Stomach (tissue), 9 donors: ENCODE data around the gene STAB1. TPM values are rescaled to one million over a fixed set of nuclear protein-coding genes. Genes with fewer than 3 reads are reported as not detected.

Experiments
- DNase-seq, 2 donors: peaks; one replicate each; pipeline versions ENCODE4 v3.0.0 to v3.0.0-alpha.2; 2013 to 2019
- H3K27ac ChIP-seq, 5 donors: fragments of 200-600 bp in 4 of 5; sonication (generic) in 4 of 5; one replicate each; pipeline ENCODE4 v1.5.1; 2013 to 2019; ENCODE audit warnings: mild to moderate bottlenecking in 1 of 5, moderate library complexity in 1 of 5
- H3K27me3 ChIP-seq, 3 donors: fragments of 200-600 bp; sonication (generic); one replicate each; pipeline ENCODE4 v1.5.1; 2017 to 2019; ENCODE audit warnings: mixed run types in 1 of 3
- H3K36me3 ChIP-seq, 4 donors: fragments of 200-600 bp; sonication (generic); 1 replicate in 3 of 4; 2 replicates in 1 of 4; pipeline ENCODE4 v1.5.1; 2016 to 2019
- H3K4me1 ChIP-seq, 4 donors: fragments of 200-600 bp; sonication (generic); one replicate each; pipeline ENCODE4 v1.5.1; 2016 to 2019
- H3K4me3 ChIP-seq, 4 donors: fragments of 200-600 bp; sonication (generic) in 3 of 4; one replicate each; pipeline ENCODE4 v1.5.1; 2016 to 2019; ENCODE audit warnings: mild to moderate bottlenecking in 1 of 4
- H3K9me3 ChIP-seq, 4 donors: fragments of 200-600 bp; sonication (generic); one replicate each; pipeline ENCODE4 v1.5.1; 2016 to 2019
- CTCF ChIP-seq, 7 experiments: fragments of 450-650 bp in 4 of 7; fragments of 200-600 bp in 3 of 7; sonication (generic) in 3 of 7; IDR thresholded peaks; one replicate each; pipeline ENCODE4 v1.5.1; 2016 to 2019; ENCODE audit warnings: antibody characterized with exemption in 7 of 7, control low read depth in 2 of 7, mild to moderate bottlenecking in 1 of 7
- EP300 ChIP-seq: sonication (generic); formaldehyde crosslinking; IDR thresholded peaks from one replicate; pipeline ENCODE4 v1.6.1; 2017; ENCODE audit warnings: antibody characterized with exemption
- POLR2A ChIP-seq, 4 donors: fragments of 450-650 bp; IDR thresholded peaks; one replicate each; pipeline ENCODE4 v1.6.1; 2016; ENCODE audit warnings: antibody characterized with exemption in 4 of 4, control low read depth in 2 of 4, mild to moderate bottlenecking in 1 of 4, moderate library complexity in 1 of 4
- POLR2AphosphoS5 ChIP-seq, 3 donors: sonication (generic); formaldehyde crosslinking; IDR thresholded peaks; one replicate each; pipeline ENCODE4 v1.6.1; 2016; ENCODE audit warnings: antibody characterized with exemption in 3 of 3
- WGBS, 5 donors: extraction: QIAGEN DNeasy Blood & Tissue Kit in 3 of 5; methylation state at CpG; one replicate each; pipeline versions ENCODE4 v1.1.5 to v1.1.7; 2013 to 2018; 5-methylcytosine and 5-hydroxymethylcytosine counted together
- intact Hi-C: fragments of 100-400 bp; cut with DNase I; formaldehyde crosslinking; loops from one replicate; pipeline ENCODE4 v1.15.1; 2023; ENCODE audit warnings: low total_unique reads
- polyA plus RNA-seq, 3 donors: library from polyadenylated mRNA; stranded (reverse); fragments of 200-250 nt; gene quantifications; one replicate each; pipeline ENCODE4 v1.2.3, GENCODE V29; 2013
- total RNA-seq, 5 donors: library from RNA; depleted of rRNA; stranded (reverse); fragments of >200 nt; gene quantifications; one replicate each; pipeline versions ENCODE4 v1.1.0 to v1.2.3, GENCODE V29; 2014 to 2016
- donor health status: healthy with polysubstance abuse.
- donor health status: Bipolar disorder and iron deficiency.
- donor health status: healthy.

Gene STAB1
- total and polyA plus RNA-seq, 8 donors = 33.7 to 295 (median 62.8) TPM

- Histone ChIP-seq H3K36me3 (peaks cover 0 to 31% (median 4%) of the 10 kb centered on the region in 4 donors), H3K27ac (no peak overlapping the region), H3K4me1 (peaks cover 0 to 16% (median 3%) of the 10 kb centered on the region in 4 donors), H3K9me3 (no peaks in the 10 kb centered on the region), H3K27me3 (no peaks in the 10 kb centered on the region), H3K4me3 (no peak overlapping the region)
- TF ChIP-seq POLR2AphosphoS5 (IDR thresholded peaks at IDR 0.05) (no peak), POLR2A (IDR thresholded peaks at IDR 0.05) (no peak), CTCF (IDR thresholded peaks at IDR 0.05) (no peak), EP300 (no peak)
- no peak for DNase-seq
- intact Hi-C loops = no loop called here
- 91 to 98% (median 96%) methylated on average over 7 to 11 of the region's 11 CpGs; no CpG with 5 or more reads in 1 of the 5 donors for WGBS, 5 donors
These were observed 7.7 kb downstream of the STAB1 start for GRCh38 chr3:52502808-52503350.

GRCh38 chr3:52503788-52504424 is 8.8 kb downstream of the STAB1 start:
- TF ChIP-seq POLR2AphosphoS5 (IDR thresholded peaks at IDR 0.05) (no peak), CTCF (IDR thresholded peaks at IDR 0.05) (no peak), POLR2A (IDR thresholded peaks at IDR 0.05) (no peak), EP300 (no peak)
- DNase-seq = peak in 1 of 2 donors; percentile 45
- Histone ChIP-seq H3K36me3 (peaks cover 0 to 32% (median 4%) of the 10 kb centered on the region in 4 donors), H3K27me3 (no peaks in the 10 kb centered on the region), H3K4me3 (no peak overlapping the region), H3K9me3 (no peaks in the 10 kb centered on the region), H3K4me1 (peaks cover 0 to 5% (median 0%) of the 10 kb centered on the region in 4 donors), H3K27ac (no peak overlapping the region)
- 54 to 65% (median 55%) methylated on average over 20 to 23 of the region's 23 CpGs for WGBS, 5 donors
- intact Hi-C loops = no loop called here

- H3K4me3 ChIP-seq = no peak overlapping the region
- WGBS, 5 donors = 82 to 89% (median 86%) methylated on average over 4 to 10 of the region's 10 CpGs
- DNase-seq = no peak
- H3K27ac ChIP-seq = no peak overlapping the region
- TF ChIP-seq POLR2AphosphoS5 (IDR thresholded peaks at IDR 0.05) (no peak), EP300 (no peak), CTCF (IDR thresholded peaks at IDR 0.05) (no peak), POLR2A (IDR thresholded peaks at IDR 0.05) (no peak)
- intact Hi-C loops = no loop called here
- H3K4me1 ChIP-seq = no peaks in the 10 kb centered on the region
- peaks cover 0 to 37% (median 4%) of the 10 kb centered on the region in 4 donors for H3K36me3 ChIP-seq
- no peaks in the 10 kb centered on the region for H3K27me3 ChIP-seq
- no peaks in the 10 kb centered on the region for H3K9me3 ChIP-seq
These were observed 9.8 kb downstream of the STAB1 start for GRCh38 chr3:52504977-52505376.

GRCh38 chr3:52506266-52506966 is 11.3 kb downstream of the STAB1 start:
- TF ChIP-seq CTCF (IDR thresholded peaks at IDR 0.05) (no peak), EP300 (no peak), POLR2A (IDR thresholded peaks at IDR 0.05) (no peak), POLR2AphosphoS5 (IDR thresholded peaks at IDR 0.05) (no peak)

More at GRCh38 chr3:52506266-52506966, 11.3 kb downstream of the STAB1 start:
- no peaks in the 10 kb centered on the region for H3K9me3 ChIP-seq
- DNase-seq = no peak
- H3K27ac ChIP-seq = no peak overlapping the region
- H3K27me3 ChIP-seq = no peaks in the 10 kb centered on the region
- H3K4me1 ChIP-seq = no peaks in the 10 kb centered on the region
- 80 to 90% (median 88%) methylated on average over 18 to 27 of the region's 27 CpGs for WGBS, 5 donors
- intact Hi-C loops = no loop called here
- no peak overlapping the region for H3K4me3 ChIP-seq
- peaks cover 0 to 39% (median 4%) of the 10 kb centered on the region in 4 donors for H3K36me3 ChIP-seq
